CD14-positive monocyte (primary cell): ENCODE measurements around the gene RANBP17. TPM values are rescaled to one million over a fixed set of nuclear protein-coding genes. Genes with fewer than 3 reads are reported as not detected.
"Not testable (repeated sequence)": the region's sequence is repeated elsewhere in the genome, so short reads cannot be mapped to it uniquely, and the experiment has no call there.

Experiments used
- DNase-seq, 3 donors: peaks; one replicate each; pipeline ENCODE4 v3.0.0-alpha.2; 2011 to 2022
- H2AFZ ChIP-seq: 2 replicates; pipeline ENCODE4 v1.6.0; 2012; ENCODE audit warnings: mild to moderate bottlenecking, low read depth, low read length, inconsistent platforms; ENCODE audit not compliant: insufficient read depth, poor library complexity, severe bottlenecking
- H3K27ac ChIP-seq, 2 donors: 1 replicate in 1 of 2; 2 replicates in 1 of 2; pipeline ENCODE4 v1.5.1; 2012 to 2013; ENCODE audit warnings: low read length in 2 of 2, control low read depth in 1 of 2, inconsistent platforms in 1 of 2, low read depth in 1 of 2, mild to moderate bottlenecking in 1 of 2
- H3K27me3 ChIP-seq, 2 donors: one replicate each; pipeline versions ENCODE4 v1.6.0 to v1.6.1; 2011 to 2013; ENCODE audit warnings: low read length in 2 of 2; ENCODE audit not compliant: control insufficient read depth in 2 of 2, insufficient read depth in 2 of 2
- H3K36me3 ChIP-seq, 2 donors: replicated peaks in 1 of 2; 1 replicate in 1 of 2; 2 replicates in 1 of 2; pipeline versions ENCODE4 v1.5.1 to v1.6.1; 2012 to 2013; ENCODE audit warnings: low read length in 2 of 2, control low read depth in 1 of 2, inconsistent platforms in 1 of 2, mild to moderate bottlenecking in 1 of 2; ENCODE audit not compliant: insufficient read depth in 2 of 2, control insufficient read depth in 1 of 2
- H3K4me1 ChIP-seq, 2 donors: 1 replicate in 1 of 2; 2 replicates in 1 of 2; pipeline versions ENCODE4 v1.5.1 to v1.6.1; 2012 to 2013; ENCODE audit warnings: low read length in 2 of 2, control low read depth in 1 of 2, inconsistent platforms in 1 of 2, mild to moderate bottlenecking in 1 of 2, moderate library complexity in 1 of 2; ENCODE audit not compliant: insufficient read depth in 2 of 2, control insufficient read depth in 1 of 2
- H3K4me2 ChIP-seq: replicated peaks from 2 replicates; pipeline ENCODE3; 2012; ENCODE audit warnings: low read length, moderate library complexity, mild to moderate bottlenecking; ENCODE audit not compliant: poor library complexity, severe bottlenecking; ENCODE audit errors: extremely low read depth
- H3K4me3 ChIP-seq, 3 experiments: fragments of 200-600 bp in 1 of 3; sonication (generic) in 1 of 3; replicated peaks in 1 of 3; 1 replicate in 2 of 3; 2 replicates in 1 of 3; pipeline ENCODE4 v1.5.1; 2011 to 2013; ENCODE audit warnings: low read length in 3 of 3, mild to moderate bottlenecking in 3 of 3, control low read depth in 2 of 3, low read depth in 2 of 3, inconsistent platforms in 1 of 3, moderate library complexity in 1 of 3
- H3K79me2 ChIP-seq: 2 replicates; pipeline ENCODE4 v1.6.0; 2012; ENCODE audit warnings: mild to moderate bottlenecking, control low read depth, inconsistent platforms, low read length, moderate library complexity; ENCODE audit not compliant: insufficient read depth
- H3K9ac ChIP-seq: 2 replicates; pipeline ENCODE4 v1.6.0; 2017; ENCODE audit warnings: low read length, mild to moderate bottlenecking; ENCODE audit not compliant: insufficient read depth, poor library complexity, severe bottlenecking
- H3K9me3 ChIP-seq, 2 donors: replicated peaks in 1 of 2; 1 replicate in 1 of 2; 2 replicates in 1 of 2; pipeline versions ENCODE4 v1.5.1 to v1.6.1; 2012 to 2013; ENCODE audit warnings: low read length in 2 of 2, control low read depth in 1 of 2; ENCODE audit not compliant: control insufficient read depth in 1 of 2, insufficient read depth in 1 of 2
- H4K20me1 ChIP-seq: 2 replicates; pipeline ENCODE4 v1.6.0; 2012; ENCODE audit warnings: mild to moderate bottlenecking, low read length, control low read depth, moderate library complexity; ENCODE audit not compliant: insufficient read depth
- H3K27ac Mint-ChIP-seq, 7 donors: one replicate each; pipeline ENCODE4 v1.8.0; 2020; ENCODE audit warnings: mild to moderate bottlenecking in 7 of 7, mixed read lengths in 7 of 7, moderate library complexity in 6 of 7, inconsistent platforms in 2 of 7
- H3K27me3 Mint-ChIP-seq, 3 donors: one replicate each; pipeline ENCODE4 v1.8.0; 2021 to 2022; ENCODE audit warnings: low read depth in 3 of 3, mild to moderate bottlenecking in 3 of 3, mixed read lengths in 3 of 3, moderate library complexity in 3 of 3, inconsistent platforms in 1 of 3
- H3K36me3 Mint-ChIP-seq, 2 donors: one replicate each; pipeline ENCODE4 v1.8.0; 2020; ENCODE audit warnings: mixed read lengths in 2 of 2, inconsistent platforms in 1 of 2, mild to moderate bottlenecking in 1 of 2
- H3K4me1 Mint-ChIP-seq: one replicate; pipeline ENCODE4 v1.8.0; 2020; ENCODE audit warnings: mild to moderate bottlenecking, mixed read lengths
- H3K4me3 Mint-ChIP-seq, 2 donors: one replicate each; pipeline ENCODE4 v1.8.0; 2020; ENCODE audit warnings: mild to moderate bottlenecking in 2 of 2, mixed read lengths in 2 of 2, moderate library complexity in 1 of 2
- H3K9me3 Mint-ChIP-seq, 7 donors: one replicate each; pipeline ENCODE4 v1.8.0; 2020 to 2022; ENCODE audit warnings: mixed read lengths in 7 of 7, mild to moderate bottlenecking in 6 of 7, moderate library complexity in 6 of 7, inconsistent platforms in 2 of 7
- CTCF ChIP-seq: fragments of 200-600 bp; IDR thresholded peaks from one replicate; pipeline ENCODE4 v1.8.0; 2022; ENCODE audit warnings: antibody characterized with exemption, mild to moderate bottlenecking
- WGBS: methylation state at CpG from one replicate; pipeline ENCODE4 v1.1.5; 2013; ENCODE audit warnings: missing lambda C conversion rate; ENCODE audit not compliant: insufficient coverage; 5-methylcytosine and 5-hydroxymethylcytosine counted together
- intact Hi-C, 2 donors: fragments of 100-400 bp; cut with micrococcal nuclease; formaldehyde crosslinking; loops; one replicate each; pipeline versions ENCODE4 v1.15.0 to v1.15.1; 2023
- polyA plus RNA-seq, 3 donors: library from polyadenylated mRNA; depleted of rRNA in 1 of 3; unstranded in 2 of 3; stranded (reverse) in 1 of 3; fragments of 300-500 nt in 2 of 3; fragments of >200 nt in 1 of 3; fragmentation: Illumina TruSeq in 2 of 3; gene quantifications; 1 replicate in 2 of 3; 2 replicates in 1 of 3; pipeline ENCODE4 v1.2.3, GENCODE V29; 2012 to 2021

Gene RANBP17
- polyA plus RNA-seq, 3 donors, result 0.07 to 0.13 TPM; not detected in 1

- Mint-ChIP-seq H3K27me3 (no peaks in the 10 kb centered on the region), H3K4me1 (peaks cover 4% of the 10 kb centered on the region), H3K9me3 (peaks cover 0 to 3% (median 0%) of the 10 kb centered on the region in 7 donors), H3K4me3 (no peak overlapping the region), H3K27ac (peak overlapping the region in 1 of 7 donors; percentile 33), H3K36me3 (no peaks in the 10 kb centered on the region)
- no peak overlapping the region for H3K27ac ChIP-seq
- no peaks in the 10 kb centered on the region for H4K20me1 ChIP-seq
- H3K79me2 ChIP-seq, result no peaks in the 10 kb centered on the region
- DNase-seq, result no peak
- H3K36me3 ChIP-seq, result no peaks in the 10 kb centered on the region
- peaks cover 0 to 4% of the 10 kb centered on the region in 2 donors for H3K4me1 ChIP-seq
- no peak for TF ChIP-seq CTCF
- intact Hi-C loops, result no loop called here
- H3K4me2 ChIP-seq, result no peak overlapping the region
- WGBS, result 67% methylated on average over 3 of the region's 7 CpGs
- H3K9me3 ChIP-seq, result no peaks in the 10 kb centered on the region
- no peak overlapping the region for H2AFZ ChIP-seq
- H3K4me3 ChIP-seq, result no peak overlapping the region
- no peak overlapping the region for H3K9ac ChIP-seq
- no peaks in the 10 kb centered on the region for H3K27me3 ChIP-seq
Measured at GRCh38 chr5:170923910-170924620, 62.2 kb downstream of the RANBP17 start.

GRCh38 chr5:170935534-170936218 is 73.9 kb downstream of the RANBP17 start:
- H3K27me3 Mint-ChIP-seq, H3K4me1 ChIP-seq, H3K27ac Mint-ChIP-seq, H3K27me3 ChIP-seq, DNase-seq, H3K4me3 Mint-ChIP-seq, H3K9ac ChIP-seq, H3K36me3 Mint-ChIP-seq, H4K20me1 ChIP-seq, H3K9me3 ChIP-seq, H3K4me3 ChIP-seq, H3K36me3 ChIP-seq, H3K27ac ChIP-seq, intact Hi-C loops, H3K4me2 ChIP-seq, H2AFZ ChIP-seq, H3K4me1 Mint-ChIP-seq, H3K79me2 ChIP-seq: not testable (repeated sequence)
- H3K9me3 Mint-ChIP-seq, result peaks cover 0 to 21% (median 9%) of the 10 kb centered on the region in 7 donors
- 92% methylated on average over 15 of the region's 18 CpGs for WGBS
